GM12878 (cell line): ENCODE data around the gene PTS. TPM values are rescaled to one million over a fixed set of nuclear protein-coding genes. Genes with fewer than 3 reads are reported as not detected.

Source experiments
- ATAC-seq: fragments of 200-7000 bp; cut with Tn5 transposase; 3 replicates; pipeline ENCODE4 v1.9.1; 2020; ENCODE audit warnings: mild to moderate bottlenecking, moderate library complexity
- BruUV-seq: library from RNA; stranded (reverse); fragments of 400-500 nt; replicated peaks from 2 replicates; lab custom pipeline; 2021; lab: Mats Ljungman, UMichigan
- CTCF ChIA-PET: fragments of 300-600 bp; sonication (Branson Sonifier 250); formaldehyde crosslinking; extraction: SDS; loops from one replicate; lab custom pipeline; 2021; ENCODE audit warnings: inconsistent platforms; lab: Yijun Ruan, JAX
- POLR2A ChIA-PET: fragments of 350-600 bp; formaldehyde crosslinking; extraction: SDS; loops from one replicate; lab custom pipeline; 2021; ENCODE audit warnings: inconsistent platforms; lab: Charles Lee
- RAD21 ChIA-PET: fragments of 300-600 bp; sonication (Branson Sonifier 250); formaldehyde crosslinking; loops from one replicate; lab custom pipeline; 2023; ENCODE audit warnings: antibody characterized with exemption; ENCODE audit not compliant: unreplicated experiment; lab: Charles Lee
- SMC1A ChIA-PET: fragments of 300-600 bp; sonication (Branson Sonifier 250); formaldehyde crosslinking; loops from one replicate; lab custom pipeline; 2023; ENCODE audit not compliant: unreplicated experiment, uncharacterized antibody; lab: Charles Lee
- DNase-seq: peaks from one replicate; pipeline ENCODE4 v3.0.0-alpha.2; 2011; ENCODE audit warnings: low read depth, low spot score
- FAIRE-seq: peaks from 3 replicates; lab custom pipeline; 2011; peaks lifted over from hg19 to GRCh38; lab: Jason Lieb, UNC
- H2AFZ ChIP-seq: 2 replicates; pipeline ENCODE4 v1.6.0; 2011; ENCODE audit warnings: low read depth, low read length, control low read depth; ENCODE audit not compliant: control insufficient read depth
- H3K27ac ChIP-seq: 2 replicates; pipeline ENCODE4 v1.5.1; 2011; ENCODE audit warnings: control low read depth; ENCODE audit not compliant: control insufficient read depth, insufficient read depth
- H3K27me3 ChIP-seq, 2 experiments: replicated peaks in 1 of 2; 2 replicates each; pipeline versions ENCODE4 v1.6.0 to v1.6.1; 2011; ENCODE audit warnings: low read length in 1 of 2; ENCODE audit not compliant: control insufficient read depth in 2 of 2, insufficient read depth in 2 of 2
- H3K36me3 ChIP-seq, 2 experiments: 2 replicates each; pipeline ENCODE4 v1.5.1; 2011; ENCODE audit warnings: low read length in 1 of 2; ENCODE audit not compliant: control insufficient read depth in 2 of 2, insufficient read depth in 2 of 2
- H3K4me1 ChIP-seq: 2 replicates; pipeline ENCODE4 v1.6.1; 2011; ENCODE audit warnings: mild to moderate bottlenecking, low read length, moderate library complexity, mixed read lengths; ENCODE audit not compliant: control insufficient read depth, insufficient read depth
- H3K4me2 ChIP-seq: 2 replicates; pipeline ENCODE4 v1.6.0; 2011; ENCODE audit warnings: control low read depth; ENCODE audit not compliant: control insufficient read depth, insufficient read depth
- H3K4me3 ChIP-seq: fragments of 200-600 bp; sonication (generic); 2 replicates; pipeline ENCODE4 v1.5.1; 2016
- H3K79me2 ChIP-seq: 2 replicates; pipeline ENCODE4 v1.6.0; 2011; ENCODE audit warnings: low read length; ENCODE audit not compliant: control insufficient read depth, insufficient read depth
- H3K9ac ChIP-seq: 2 replicates; pipeline ENCODE4 v1.8.0; 2011; ENCODE audit warnings: low read length, control low read depth, mixed read lengths; ENCODE audit not compliant: control insufficient read depth, insufficient read depth
- H3K9me3 ChIP-seq: replicated peaks from 3 replicates; pipeline ENCODE4 v1.5.1; 2011; ENCODE audit warnings: mild to moderate bottlenecking, low read length; ENCODE audit not compliant: control insufficient read depth, insufficient read depth
- H4K20me1 ChIP-seq: 2 replicates; pipeline ENCODE4 v1.6.0; 2011; ENCODE audit not compliant: control insufficient read depth, insufficient read depth
- BHLHE40 ChIP-seq, 2 experiments: fragments of 450-650 bp in 1 of 2; IDR thresholded peaks; 2 replicates each; pipeline ENCODE4 v1.6.1; 2011 to 2017; ENCODE audit warnings: low read depth in 2 of 2, borderline replicate concordance in 1 of 2, improper control_type of control experiment in 1 of 2, low read length in 1 of 2, mild to moderate bottlenecking in 1 of 2
- PRDM15 ChIP-seq: fragments of 450-650 bp; formaldehyde crosslinking; IDR thresholded peaks from 2 replicates; pipeline ENCODE4 v1.4.0; 2020; ENCODE audit warnings: mild to moderate bottlenecking, moderate library complexity
- RUNX3 ChIP-seq: IDR thresholded peaks from 2 replicates; pipeline ENCODE4 v1.6.1; 2012; ENCODE audit warnings: low read length, inconsistent platforms
- ZNF384 ChIP-seq: IDR thresholded peaks from 2 replicates; pipeline ENCODE4 v1.6.1; 2012; ENCODE audit warnings: low read depth, mild to moderate bottlenecking, low read length, improper control_type of control experiment, borderline replicate concordance
- WGBS: methylation state at CpG from one replicate; pipeline ENCODE4 v1.1.6; 2016; ENCODE audit warnings: low lambda C conversion rate; ENCODE audit not compliant: insufficient replicate concordance, insufficient coverage; ENCODE audit errors: missing lambda C conversion rate; 5-methylcytosine and 5-hydroxymethylcytosine counted together
- in situ Hi-C: fragments of 300-500 bp; cut with MboI; formaldehyde crosslinking; loops from 9 replicates; pipeline ENCODE4 v1.14.3; 2018; ENCODE audit warnings: mixed read lengths
- intact Hi-C: fragments of 100-400 bp; cut with micrococcal nuclease; formaldehyde crosslinking; loops from one replicate; pipeline ENCODE4 v1.14.2; 2022; ENCODE audit not compliant: unreplicated experiment
- polyA plus RNA-seq, 11 experiments: library from polyadenylated mRNA; depleted of rRNA in 4 of 11; unstranded in 6 of 11; stranded (reverse) in 5 of 11; fragments of >200 nt; fragmentation: Nextera tagmentation in 4 of 11; fragmentation: Illumina TruSeq in 1 of 11; extraction: Ambion mirVana in 4 of 11; extraction: Trizol in 1 of 11; gene quantifications; 1 replicate in 1 of 11; 2 replicates in 10 of 11; pipeline versions ENCODE4 v1.2.1 to v1.2.3, GENCODE V29; 2011 to 2016; ENCODE audit warnings: inconsistent platforms in 2 of 11, missing spikeins in 2 of 11, low read depth in 1 of 11
- total RNA-seq, 4 experiments: library from RNA; depleted of rRNA in 3 of 4; stranded (reverse); fragments of >200 nt in 3 of 4; fragmentation: Illumina TruSeq in 1 of 4; extraction: Trizol in 1 of 4; gene quantifications; 2 replicates each; pipeline versions ENCODE4 v1.2.1 to v1.2.3, GENCODE V29; 2013 to 2021

Gene PTS
- total and polyA plus RNA-seq, 10 of the 15 experiments (the other 5 are each of a cell fraction or from before 2014, with no cell fraction given), result 11.7 to 47.6 (median 15.5) TPM

GRCh38 chr11:112226831-112227401 lies 688 bp downstream of the PTS start:
- peak; percentile 73 for ATAC-seq
- peaks cover 7% of the 10 kb centered on the region for H3K4me1 ChIP-seq
- peak overlapping the region; percentile 98 for H3K4me3 ChIP-seq
- no peak for DNase-seq
- H4K20me1 ChIP-seq, result no peaks in the 10 kb centered on the region
- intact Hi-C loops, result loop anchor here (10.0 kb wide), 2 partner anchors 352 to 568 kb away; partner anchors contain the start of genes ALG9, CFAP68 and FDXACB1
- no peaks in the 10 kb centered on the region for H3K27me3 ChIP-seq
- peak overlapping the region; percentile 95 for H3K27ac ChIP-seq
- peak overlapping the region; percentile 83 for H3K4me2 ChIP-seq
- POLR2A ChIA-PET, result interaction anchor here (1.1 kb wide), 1 partner anchor 140 kb away, joined by 3 read pairs; the partner anchor contains the start of genes SDHD and TIMM8B
- no peaks in the 10 kb centered on the region for H3K9me3 ChIP-seq
- RAD21 ChIA-PET, result no interaction called here
- peaks cover 21% of the 10 kb centered on the region for H3K79me2 ChIP-seq
- H3K36me3 ChIP-seq, result no peaks in the 10 kb centered on the region; a peak in 3 of 4 replicates
- CTCF ChIA-PET, result interaction anchor here (1.7 to 16.3 kb wide), 2 partner anchors 56 to 114 kb away, joined by 7 to 314 read pairs; no protein-coding TSS in a partner anchor
- in situ Hi-C loops, result loop anchor here (5.0 to 10.0 kb wide), 2 partner anchors 355 to 1058 kb away; no protein-coding TSS in a partner anchor
- 0 out of 2 replicates have a peak, but pooled peaks have one; percentile 38 for TF ChIP-seq RUNX3
- 0 out of 2 replicates have a peak, but pooled peaks have one; percentile 22 for TF ChIP-seq ZNF384
- TF ChIP-seq BHLHE40 (IDR thresholded peaks at IDR 0.05; ENCODE audit: borderline replicate concordance in 1 of 2, low read depth in 2 of 2, low read length in 1 of 2), result no peak
- WGBS, result 33% methylated on average over 16 of the region's 16 CpGs
- FAIRE-seq, result no peak
- H3K9ac ChIP-seq, result peak overlapping the region; percentile 97
- BruUV-seq, result no TSS peak
- H2AFZ ChIP-seq, result peak overlapping the region; percentile 83
- SMC1A ChIA-PET, result interaction anchor here (1.1 to 13.1 kb wide), 5 partner anchors 10 to 355 kb away, joined by 3 to 161 read pairs (median 3); no protein-coding TSS in a partner anchor

- Histone ChIP-seq H2AFZ (no peak overlapping the region; the same call in 1 of the 2 replicates), H3K36me3 (no peaks in the 10 kb centered on the region; a peak in 3 of 4 replicates), H3K9ac (peak overlapping the region; percentile 97; the same call in 1 of the 2 replicates), H3K4me2 (peak overlapping the region; percentile 83), H3K4me1 (peaks cover 7% of the 10 kb centered on the region), H3K4me3 (peak overlapping the region; percentile 98), H3K27ac (peak overlapping the region; percentile 95), H3K79me2 (peaks cover 21% of the 10 kb centered on the region), H3K27me3 (no peaks in the 10 kb centered on the region), H4K20me1 (no peaks in the 10 kb centered on the region), H3K9me3 (no peaks in the 10 kb centered on the region)
- DNase-seq (no peak), ATAC-seq (no peak), FAIRE-seq (no peak)
- intact Hi-C loops (loop anchor here (10.0 kb wide), 2 partner anchors 353 to 567 kb away; partner anchors contain the start of genes ALG9, CFAP68 and FDXACB1), in situ Hi-C loops (loop anchor here (5.0 to 10.0 kb wide), 2 partner anchors 355 to 1057 kb away; no protein-coding TSS in a partner anchor)
- BruUV-seq, result TSS peak; percentile 65
- SMC1A ChIA-PET, result interaction anchor here (1.1 to 13.1 kb wide), 5 partner anchors 9 to 356 kb away, joined by 3 to 161 read pairs (median 4); no protein-coding TSS in a partner anchor
- 64% methylated on average over 4 of the region's 4 CpGs for WGBS
- POLR2A ChIA-PET, result no interaction called here
- RAD21 ChIA-PET, result interaction anchor here (1.4 kb wide), 1 partner anchor 52 kb away, joined by 8 read pairs; no protein-coding TSS in a partner anchor
- CTCF ChIA-PET, result interaction anchor here (0.9 to 16.3 kb wide), 3 partner anchors 55 to 114 kb away, joined by 3 to 314 read pairs (median 7); no protein-coding TSS in a partner anchor
- no peak for TF ChIP-seq PRDM15
Measured at GRCh38 chr11:112227471-112227870, 1.2 kb downstream of the PTS start.
